Stimulated activated CD8-positive, alpha-beta memory T cell treated with anti-CD3 and anti-CD28 coated beads, Interleukin-7, amount 100 ng/mL, for 48 hours (primary cell): ENCODE measurements around the gene CASTOR1.
A peak's percentile ranks its signal among the peaks of the same experiment; 100 is the strongest.

Experiments used
- DNase-seq, 2 donors: peaks; one replicate each; pipeline ENCODE4 v3.0.0-alpha.2; 2020; ENCODE audit warnings: low read depth in 1 of 2; ENCODE audit errors: extremely low read depth in 1 of 2

CASTOR1 gene

DNA sequence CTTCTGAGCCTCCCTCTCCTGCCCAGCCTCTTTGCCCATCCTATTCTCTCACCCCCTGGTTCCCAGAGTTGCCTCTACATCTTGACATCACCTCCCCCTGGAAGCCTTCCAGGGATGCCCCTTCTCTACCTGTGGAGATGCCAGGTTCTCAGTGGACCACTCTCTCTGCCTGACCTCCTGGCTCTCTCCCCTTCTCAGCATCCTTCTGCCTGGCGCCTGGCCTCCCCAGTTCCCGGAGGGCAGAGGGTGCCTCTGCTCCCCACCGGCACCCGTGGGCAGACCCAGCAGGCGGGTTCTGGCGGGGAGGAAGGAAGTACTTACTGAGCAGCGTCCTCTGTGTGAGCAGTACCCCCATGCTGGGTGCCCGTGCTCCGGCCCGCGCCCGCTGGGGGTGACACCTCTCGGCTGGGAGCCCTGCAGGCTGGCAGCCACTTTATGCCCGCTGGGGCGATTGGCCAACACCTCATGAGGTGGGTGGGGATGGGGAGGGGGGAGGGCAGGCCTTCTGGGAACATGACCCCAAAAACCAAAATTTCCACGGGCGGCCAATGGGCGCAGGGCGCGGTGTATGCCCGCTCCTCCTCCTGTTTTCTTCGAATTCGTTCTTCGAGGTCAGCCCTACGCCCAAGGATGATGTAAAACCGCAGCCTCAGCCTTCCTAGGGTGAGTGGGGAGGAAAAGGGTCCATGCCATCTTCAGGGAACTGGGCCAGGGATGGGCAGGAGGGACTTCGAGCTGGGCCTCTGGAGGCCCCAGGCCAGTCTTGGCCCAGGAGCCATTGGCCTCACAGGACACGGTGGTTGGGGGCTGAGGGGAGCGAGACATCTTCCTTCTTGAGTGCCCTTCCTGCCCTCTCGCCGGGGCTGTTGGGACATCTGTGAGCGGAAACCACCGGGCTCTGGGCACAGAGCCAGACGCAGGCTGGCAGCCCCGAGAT lies 22.6 kb downstream of the CASTOR1 start, which contains the start of gene OSM:
Gene OSM (minus strand): TSS at position 407 of the 937 bp plus-strand sequence. CDS start 52 bp downstream, at position 355.
- peak; percentile 75 to 86 for DNase-seq

DNA sequence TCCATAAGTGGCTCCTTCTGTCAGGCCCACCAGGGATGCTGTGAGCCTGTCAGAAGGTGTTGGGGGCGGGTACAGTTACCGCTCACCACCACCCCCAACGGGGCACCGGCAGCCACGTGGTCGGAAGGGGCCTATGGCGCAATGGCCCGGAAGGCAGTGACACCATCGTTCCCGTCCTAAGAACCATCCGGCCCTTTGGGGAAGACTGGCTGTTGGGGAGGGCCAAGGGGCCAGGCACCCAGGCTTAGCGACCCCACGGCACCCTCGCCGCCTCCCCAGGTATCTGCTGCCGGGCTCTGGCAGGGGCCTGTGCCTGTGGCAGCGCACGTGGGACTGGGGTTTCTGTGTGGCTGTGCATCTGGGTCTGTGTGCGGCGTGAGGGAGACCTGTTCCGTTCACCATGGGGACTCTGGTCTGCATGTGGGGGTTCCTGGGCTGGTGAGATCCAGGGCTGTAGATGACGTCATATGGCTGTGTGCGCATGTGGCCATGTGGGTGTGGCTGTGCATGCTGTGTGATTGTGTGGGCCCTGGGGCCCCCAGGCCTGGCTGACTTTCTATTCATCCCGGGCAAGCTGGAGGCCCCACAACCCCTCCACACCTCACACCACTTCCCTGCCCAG lies 23.4 kb downstream of the CASTOR1 start:
- peak; percentile 71 to 87 for DNase-seq

DNA sequence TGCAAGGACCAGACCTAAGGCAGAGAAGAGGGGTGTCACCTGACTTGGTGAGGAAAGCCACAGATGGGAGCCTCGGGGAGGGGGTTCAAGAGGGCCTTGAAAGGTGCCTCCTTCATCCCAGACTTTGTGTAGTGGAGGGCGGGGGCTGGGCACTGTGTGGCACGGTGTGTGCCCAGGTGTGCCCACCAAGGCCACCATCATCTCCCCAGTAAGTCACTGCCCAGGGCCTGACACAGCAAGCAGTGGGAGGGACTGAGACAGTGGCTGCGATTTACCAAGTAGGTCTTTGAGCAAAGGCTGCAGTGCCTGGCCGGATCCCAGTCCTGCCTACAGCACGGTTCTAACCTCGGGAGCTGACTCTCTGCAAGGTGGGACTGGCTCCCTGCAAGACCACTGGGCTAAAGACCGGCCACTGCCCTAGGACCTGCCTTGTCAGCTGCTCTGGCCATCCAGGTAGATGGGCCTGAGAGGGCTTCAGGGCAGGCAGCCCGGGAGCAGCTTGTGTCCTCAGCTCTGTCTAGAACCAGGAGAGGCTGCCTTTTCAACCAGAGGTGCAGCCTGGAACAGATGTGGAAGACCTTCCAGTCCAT lies 24.1 kb downstream of the CASTOR1 start:
- DNase-seq, result no peak

DNA sequence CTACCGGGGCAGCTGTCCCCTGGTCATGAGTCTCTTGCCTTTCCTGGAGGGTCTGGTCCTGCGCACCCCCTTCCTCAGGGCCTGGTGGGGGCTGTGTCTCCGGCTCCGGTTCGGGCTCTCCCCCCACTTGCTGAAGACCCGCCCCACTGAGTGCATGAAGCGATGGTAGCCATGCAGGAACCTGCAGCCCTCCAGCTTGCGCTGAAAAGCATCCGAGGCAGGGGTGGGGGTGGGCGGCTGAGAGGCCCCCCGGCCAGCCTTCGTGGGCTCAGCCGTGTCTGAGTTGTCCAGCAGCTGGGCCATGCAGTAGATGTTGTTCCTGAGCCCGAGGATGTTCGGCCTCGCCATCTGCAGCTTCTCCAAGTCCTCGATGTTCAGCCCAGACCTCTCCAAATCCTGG lies 25.4 kb downstream of the CASTOR1 start:
- DNase-seq, result no peak

DNA sequence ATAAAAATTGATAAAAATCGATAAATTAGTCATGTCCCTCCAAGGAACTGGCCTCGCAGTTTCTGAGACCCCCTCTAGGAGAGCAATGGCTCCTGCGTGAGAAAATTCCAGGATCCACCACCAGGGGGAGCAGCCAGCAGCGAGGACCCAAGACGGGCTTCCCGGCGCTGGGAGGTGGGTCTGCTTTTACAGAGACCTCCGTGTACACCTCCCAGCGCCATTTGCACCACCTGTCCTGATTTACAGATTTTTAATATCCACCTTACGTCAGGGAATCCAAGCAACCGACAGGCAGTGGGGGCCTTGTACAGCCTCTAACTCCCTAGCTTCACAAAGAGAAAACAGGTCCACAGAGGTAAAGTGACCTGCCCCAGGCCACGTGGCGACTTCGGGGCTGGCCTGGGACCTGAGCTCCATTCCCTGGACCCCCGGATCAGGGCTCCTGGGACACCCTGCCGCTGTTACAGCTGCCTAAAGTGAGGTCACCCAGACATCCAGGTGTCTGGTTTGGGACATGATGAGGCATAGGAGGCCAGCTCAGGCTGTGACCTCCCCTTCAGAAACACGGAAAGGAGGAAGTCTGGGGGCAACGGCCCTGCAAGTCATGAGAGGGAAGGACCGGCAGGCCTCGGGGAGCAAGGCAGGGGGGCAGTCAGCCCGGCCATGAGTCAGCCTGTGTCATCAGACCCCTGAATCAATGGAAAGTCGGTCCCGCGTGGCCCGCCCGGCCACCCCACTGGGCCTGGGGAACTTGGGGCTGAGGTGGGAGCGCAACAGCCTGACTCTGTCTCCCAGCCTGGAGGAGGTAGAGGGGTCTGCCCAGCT lies 26.2 kb downstream of the CASTOR1 start:
- DNase-seq, result peak in 1 of 2 donors; percentile 67

DNA sequence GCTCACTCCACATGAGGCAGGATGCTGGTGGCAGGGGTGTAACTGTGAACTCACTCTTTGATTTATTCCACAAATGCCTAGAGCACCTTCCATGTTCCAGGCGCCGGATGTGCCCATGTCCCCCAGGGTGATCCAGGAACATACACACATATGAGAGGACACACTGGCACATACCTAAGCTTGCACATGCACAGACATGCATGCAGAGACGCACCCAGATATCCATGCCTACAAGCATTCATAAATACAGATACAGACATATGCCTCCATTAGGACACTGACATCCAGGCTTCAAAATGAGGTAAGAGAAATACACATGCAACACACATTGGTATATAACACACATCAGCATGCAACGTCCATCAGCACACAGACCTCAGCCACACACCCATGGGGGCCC lies 27.2 kb downstream of the CASTOR1 start:
- no peak for DNase-seq

DNA sequence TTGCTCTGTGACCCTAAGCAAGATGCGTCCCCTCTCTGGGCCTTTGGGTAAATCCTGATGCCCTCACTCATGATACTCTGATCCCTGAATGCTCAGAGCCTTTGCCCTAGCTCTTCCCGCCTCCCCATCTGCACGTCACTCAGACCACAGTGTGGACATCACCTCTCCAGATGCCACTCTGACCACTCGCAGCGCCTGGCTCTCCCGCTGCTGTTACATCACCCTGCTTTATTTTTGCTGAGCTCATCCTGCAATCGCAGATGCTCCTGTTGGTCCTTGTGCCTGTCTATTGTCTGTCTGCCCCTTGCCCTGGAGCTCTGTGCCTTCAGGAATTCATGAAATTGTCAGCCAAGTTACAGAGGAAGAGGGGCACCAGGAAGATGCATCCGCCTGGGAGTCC lies 28.2 kb downstream of the CASTOR1 start:
- DNase-seq, result no peak

DNA sequence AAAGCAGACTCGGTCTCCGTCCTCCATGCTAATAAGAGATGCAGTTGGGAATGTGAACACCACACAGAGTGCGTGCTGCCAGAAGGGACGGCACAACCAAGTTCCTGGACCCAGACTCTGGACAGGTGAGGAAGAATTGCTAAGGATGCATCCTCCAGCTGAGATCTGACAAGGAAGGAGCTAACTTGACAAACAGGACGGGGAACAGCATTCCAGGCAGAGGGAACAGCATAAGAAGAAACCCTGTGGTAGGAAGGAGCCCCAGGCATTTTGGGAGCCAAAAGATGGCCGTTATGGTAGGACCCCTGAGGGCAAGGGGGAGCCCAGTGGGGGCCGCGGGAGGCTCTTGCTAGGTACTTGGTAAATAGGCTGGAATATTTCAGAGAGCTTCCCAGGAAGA lies 28.6 kb downstream of the CASTOR1 start:
- DNase-seq, result no peak

DNA sequence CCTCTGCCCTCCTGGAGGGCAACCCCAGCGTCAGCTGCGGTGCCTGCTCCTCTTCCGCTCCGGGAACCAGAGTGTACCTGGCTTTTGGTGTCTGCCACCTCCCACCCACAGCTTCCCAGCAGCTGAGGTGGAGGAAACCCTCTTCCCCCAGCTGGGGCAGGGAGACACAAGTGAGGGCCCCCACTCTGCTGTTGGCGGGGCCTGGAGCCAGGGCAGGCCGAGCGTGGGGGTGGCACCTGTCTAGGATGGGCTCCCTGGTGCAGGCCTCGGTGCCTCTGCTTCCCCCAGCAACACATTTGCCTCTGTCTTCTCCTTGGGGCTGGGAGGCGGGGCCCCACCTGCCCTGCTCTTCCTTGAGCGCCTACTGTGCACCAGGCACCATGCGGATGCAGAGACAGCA lies 29.0 kb downstream of the CASTOR1 start:
- no peak for DNase-seq

DNA sequence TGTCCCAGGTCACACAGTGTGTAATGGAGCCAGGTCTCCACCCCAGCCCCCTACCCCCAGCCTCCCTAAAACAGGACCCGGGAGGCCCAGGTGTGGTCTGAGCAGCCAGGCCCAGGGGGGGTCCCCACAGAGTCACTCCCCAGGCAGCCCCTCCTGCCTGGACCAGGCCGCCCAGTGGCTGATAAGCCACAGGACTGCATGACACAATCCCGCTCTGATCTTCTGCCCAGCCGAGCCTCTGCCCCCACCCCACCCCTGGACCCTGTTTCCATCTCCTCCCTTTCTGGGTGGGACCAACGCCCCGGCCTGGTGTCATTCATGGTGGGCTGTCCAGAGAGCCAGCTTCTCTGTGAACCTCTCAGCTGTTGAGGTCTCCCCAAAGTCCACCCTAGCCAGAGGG lies 35.0 kb downstream of the CASTOR1 start:
- no peak for DNase-seq

DNA sequence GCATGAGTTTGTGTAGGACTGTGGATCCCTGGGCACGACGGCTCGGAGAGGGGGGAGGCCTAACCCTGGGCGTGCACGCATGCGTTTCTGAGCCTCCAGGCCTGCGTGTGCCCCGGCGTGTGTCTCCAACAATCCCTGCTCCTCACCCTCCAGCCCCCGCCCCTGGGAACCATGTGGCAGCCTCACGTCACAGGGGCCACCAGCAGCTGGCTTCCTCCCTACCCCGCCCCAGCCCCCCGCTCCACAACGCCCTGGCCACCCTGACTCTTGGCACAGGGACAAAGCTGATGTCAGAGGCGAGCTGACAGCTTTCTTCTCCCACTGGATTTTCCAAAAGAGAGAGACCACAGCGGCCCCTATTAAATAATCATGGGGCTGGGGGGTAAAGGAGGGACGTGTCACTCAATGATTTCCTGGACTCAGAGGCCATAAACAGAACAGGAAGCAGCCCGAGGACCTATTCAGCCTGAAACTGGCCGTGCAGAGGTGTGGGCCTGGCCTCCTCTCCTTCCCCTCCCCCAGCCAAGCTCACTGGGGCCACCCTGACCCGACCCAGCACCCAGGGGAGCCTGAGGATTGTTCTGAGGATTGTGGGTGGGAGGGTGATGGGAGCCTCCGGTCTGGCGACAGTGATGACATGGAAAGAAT lies 36.0 kb downstream of the CASTOR1 start:
- no peak for DNase-seq

DNA sequence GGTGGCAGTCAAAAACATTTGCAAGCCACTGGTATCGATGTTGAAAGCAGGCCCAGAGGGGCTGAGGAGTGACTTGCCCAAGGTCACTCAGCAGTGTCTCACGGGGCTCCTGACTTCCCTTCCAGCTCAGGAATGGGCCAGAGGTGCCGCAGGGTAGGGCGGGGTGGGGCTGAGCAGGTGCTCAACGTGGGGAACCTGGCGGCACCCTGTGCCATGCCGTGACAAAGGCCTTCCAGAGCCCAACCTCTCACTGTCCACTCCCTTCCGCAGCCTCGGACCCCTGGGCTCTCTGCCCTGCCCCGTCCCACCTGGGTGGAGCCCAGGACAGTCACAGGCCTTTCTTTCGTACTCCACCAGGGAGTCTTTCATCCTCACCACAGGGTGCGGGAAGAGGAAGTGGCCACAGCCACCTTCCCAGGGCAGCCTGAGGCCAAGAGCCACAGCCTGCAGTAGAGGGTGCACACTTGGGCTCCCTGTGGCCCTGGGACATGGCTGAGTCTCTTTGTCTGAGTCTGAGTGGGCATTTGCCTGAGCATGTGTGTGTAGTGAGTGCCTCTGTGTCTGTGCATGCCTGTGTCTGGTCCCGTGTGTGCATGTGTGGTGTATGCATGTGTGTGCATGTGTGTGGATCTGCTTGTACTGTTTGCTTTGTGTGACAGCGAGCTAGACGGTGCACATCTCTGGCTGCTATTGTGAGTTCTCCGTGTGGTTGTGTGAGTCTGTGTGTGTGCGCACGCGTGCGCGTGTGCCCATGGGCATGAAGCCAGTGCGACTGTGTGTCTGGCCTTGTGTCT lies 36.7 kb downstream of the CASTOR1 start:
- no peak for DNase-seq

DNA sequence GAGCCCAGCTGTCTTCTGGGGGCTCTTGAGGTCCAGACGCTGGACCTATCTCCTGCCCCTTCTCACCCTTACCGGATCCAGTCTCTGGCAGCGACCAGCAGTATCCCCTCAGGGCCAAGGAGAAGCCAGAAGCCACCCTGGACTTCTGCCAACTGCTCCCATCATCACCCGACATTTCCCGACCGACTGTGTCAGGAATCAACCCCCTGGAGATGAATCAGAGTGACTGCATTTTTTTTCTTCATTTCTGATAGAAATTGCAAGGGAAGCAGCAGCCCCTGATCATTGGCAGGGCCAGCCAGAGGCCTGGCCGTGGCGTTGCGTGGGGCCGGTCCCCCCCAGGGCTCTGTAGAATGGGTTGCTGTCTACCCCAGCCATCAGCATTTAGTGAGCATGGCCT lies 37.6 kb downstream of the CASTOR1 start:
- no peak for DNase-seq

DNA sequence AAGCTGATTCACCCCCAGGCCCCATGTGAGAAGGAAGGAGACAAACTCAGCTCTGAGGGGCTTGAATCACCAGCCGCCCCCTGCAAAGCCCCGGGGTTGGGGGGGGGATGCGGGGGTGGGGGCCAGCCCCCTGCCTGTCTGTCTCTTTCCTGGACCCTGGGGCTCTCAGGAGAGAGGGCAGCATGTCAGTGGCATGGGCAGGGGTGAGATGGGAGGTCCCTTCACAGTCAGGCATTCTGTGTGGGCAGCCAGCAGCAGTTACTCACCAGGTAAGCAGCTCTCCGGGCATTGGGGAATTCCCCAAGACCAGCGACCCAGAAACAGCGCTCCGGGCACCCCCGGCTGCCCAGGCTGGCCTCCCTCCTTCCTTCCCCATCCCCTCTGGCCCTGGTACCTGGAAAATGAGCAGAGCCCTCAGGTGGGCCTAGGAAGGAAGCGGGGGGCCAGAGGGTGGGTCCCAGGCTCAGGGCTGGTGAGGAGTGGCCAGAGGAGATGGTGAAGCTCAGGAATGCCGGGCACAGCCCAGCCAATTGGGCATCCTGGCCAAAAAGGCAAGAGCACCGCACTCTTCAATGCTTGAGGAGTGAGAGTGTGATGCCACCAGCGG lies 38.5 kb downstream of the CASTOR1 start:
- DNase-seq, result no peak

DNA sequence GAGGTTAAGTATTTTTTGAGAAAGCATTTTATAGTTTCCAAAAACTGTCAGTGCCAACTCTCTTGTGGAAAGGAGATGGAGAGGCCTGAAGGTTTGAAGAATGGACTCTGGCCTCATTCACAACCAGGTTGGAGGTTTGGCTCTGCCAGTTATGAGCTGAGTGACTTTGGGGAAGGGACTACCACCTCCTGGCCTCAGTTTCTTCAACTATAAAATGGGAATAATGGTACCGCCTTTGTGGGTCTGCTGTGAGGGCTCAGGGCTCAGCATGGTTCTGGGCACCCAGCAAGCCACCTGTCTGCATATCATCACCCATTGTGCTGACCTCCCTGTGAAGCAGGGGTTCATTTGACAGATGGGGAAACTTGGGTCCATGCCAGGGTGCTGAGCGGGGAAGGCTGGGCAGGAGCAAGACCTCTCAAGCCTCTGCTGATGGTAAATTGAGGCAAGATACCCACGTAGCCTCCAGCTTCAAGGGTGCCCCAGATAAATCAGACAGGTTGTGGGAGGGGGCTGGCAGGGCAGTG lies 39.2 kb downstream of the CASTOR1 start:
- DNase-seq, result no peak

DNA sequence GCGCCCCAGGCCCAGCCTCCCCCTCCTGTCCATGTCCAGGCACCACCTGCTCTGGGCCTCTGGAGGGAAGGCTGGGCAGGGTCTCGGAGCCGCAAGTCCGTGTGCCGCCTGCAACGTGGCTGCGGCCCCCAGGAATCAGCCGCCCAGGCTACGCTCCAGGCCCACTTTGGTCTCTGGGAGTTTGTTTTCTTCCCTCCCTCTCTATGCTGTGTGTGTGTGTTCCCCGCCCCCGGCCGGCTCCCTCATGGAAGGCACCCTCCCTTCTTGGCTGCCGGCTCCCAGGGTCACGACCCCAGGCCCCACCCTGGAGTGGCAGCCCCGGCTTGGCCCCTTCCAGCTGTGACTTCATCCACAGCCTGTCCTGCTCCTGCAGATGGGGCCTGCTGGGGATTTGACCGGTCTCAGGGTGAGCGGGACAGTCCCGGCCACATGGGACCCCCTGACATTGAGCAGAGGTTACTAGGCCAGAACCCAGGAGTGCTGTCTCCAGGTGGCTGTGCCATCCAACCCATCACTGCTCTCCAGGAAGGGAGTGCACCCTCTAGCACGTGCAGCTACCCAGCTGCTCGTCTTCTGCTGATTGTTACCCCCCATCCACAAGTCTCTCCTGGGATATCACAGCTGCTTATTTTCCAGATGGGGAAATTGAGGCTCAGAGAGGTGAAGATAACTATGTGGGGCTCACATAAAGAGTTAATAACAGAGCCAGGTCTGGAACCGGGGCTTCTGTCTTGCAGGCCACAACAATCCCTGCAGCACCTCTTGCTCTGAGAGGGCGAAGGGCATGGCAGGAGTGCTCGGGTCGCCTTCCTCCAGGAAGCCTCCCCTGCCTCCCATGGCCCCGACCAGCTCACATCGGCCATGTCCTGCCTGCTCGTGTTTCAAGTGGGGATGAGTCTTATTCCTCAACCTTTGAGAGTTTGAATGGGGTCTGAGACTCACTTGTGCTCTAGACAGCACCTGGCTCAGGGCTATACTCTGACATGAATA lies 40.0 kb downstream of the CASTOR1 start:
- DNase-seq, result no peak

DNA sequence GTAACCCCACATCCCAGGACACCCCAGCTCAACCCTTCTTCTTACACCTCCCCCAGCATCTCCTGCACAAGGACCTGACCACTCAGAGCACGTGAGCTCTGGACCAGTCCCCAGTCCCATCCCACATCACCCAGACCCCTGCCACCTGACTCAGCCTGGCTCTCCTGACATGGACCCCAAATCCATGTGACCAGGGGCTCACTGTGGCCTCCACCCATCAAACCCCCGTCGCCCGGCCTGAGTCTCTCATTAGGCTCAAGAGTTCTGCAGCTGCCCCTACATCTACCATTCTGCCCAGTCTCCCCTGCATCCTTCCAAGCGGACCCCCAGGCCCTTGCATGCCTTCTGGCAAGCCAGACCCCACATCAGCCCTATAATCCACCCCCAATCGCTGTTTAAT lies 40.8 kb downstream of the CASTOR1 start:
- DNase-seq, result no peak

DNA sequence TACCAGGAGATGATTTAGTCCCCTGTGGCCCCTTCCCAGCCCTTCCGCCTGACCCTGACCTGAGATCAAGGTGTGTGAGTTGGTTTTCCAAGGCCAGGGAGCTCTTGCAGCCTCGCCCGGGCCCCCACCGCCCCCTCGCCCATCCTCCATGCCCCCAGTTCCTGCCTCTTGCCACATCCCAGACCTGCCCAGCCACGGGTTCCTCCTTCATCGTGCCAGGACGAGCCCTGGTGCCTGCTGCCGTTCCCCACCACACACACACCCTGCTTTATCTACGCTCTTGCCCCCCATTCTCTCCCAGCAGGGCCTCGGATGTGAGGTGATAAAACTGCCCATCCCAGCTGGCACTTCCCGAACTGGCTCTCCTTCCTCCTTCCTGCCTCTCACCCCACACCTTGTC lies 41.3 kb downstream of the CASTOR1 start:
- DNase-seq, result no peak
